Hepatocyte (in vitro differentiated cells): Measurements from ENCODE around the gene ACACA. TPM values are rescaled to one million over a fixed set of nuclear protein-coding genes. Genes with fewer than 3 reads are reported as not detected.

Experiments used
- DNase-seq: peaks from one replicate; pipeline ENCODE4 v3.0.0-alpha.2; 2016; ENCODE audit warnings: low spot score
- H2AFZ ChIP-seq: fragments of 200-600 bp; sonication (generic); 2 replicates; pipeline ENCODE4 v1.6.0; 2016; ENCODE audit warnings: antibody characterized with exemption, mild to moderate bottlenecking
- H3K27ac ChIP-seq: fragments of 200-600 bp; sonication (generic); 2 replicates; pipeline ENCODE4 v1.5.1; 2016; ENCODE audit warnings: mild to moderate bottlenecking
- H3K27me3 ChIP-seq: fragments of 200-600 bp; sonication (generic); 2 replicates; pipeline ENCODE4 v1.6.1; 2016
- H3K36me3 ChIP-seq: fragments of 200-600 bp; sonication (generic); replicated peaks from 2 replicates; pipeline ENCODE4 v1.5.1; 2016; ENCODE audit warnings: low read depth; ENCODE audit not compliant: insufficient read depth
- H3K4me1 ChIP-seq: fragments of 200-600 bp; sonication (generic); 2 replicates; pipeline ENCODE4 v1.5.1; 2016; ENCODE audit warnings: mild to moderate bottlenecking, moderate library complexity; ENCODE audit not compliant: insufficient read depth
- H3K4me2 ChIP-seq: fragments of 200-600 bp; sonication (generic); 2 replicates; pipeline ENCODE4 v1.6.0; 2016
- H3K4me3 ChIP-seq: fragments of 200-600 bp; sonication (generic); 2 replicates; pipeline ENCODE4 v1.5.1; 2016; ENCODE audit warnings: mild to moderate bottlenecking
- H3K79me2 ChIP-seq: fragments of 200-600 bp; sonication (generic); 2 replicates; pipeline ENCODE4 v1.6.0; 2017; ENCODE audit warnings: mild to moderate bottlenecking
- H3K9me2 ChIP-seq: fragments of 200-600 bp; sonication (generic); replicated peaks from 2 replicates; pipeline ENCODE4 v1.6.0; 2017; ENCODE audit warnings: mild to moderate bottlenecking; ENCODE audit not compliant: insufficient read depth
- H3K9me3 ChIP-seq: fragments of 200-600 bp; sonication (generic); 2 replicates; pipeline ENCODE4 v1.5.1; 2016; ENCODE audit warnings: low read depth, mild to moderate bottlenecking
- H4K20me1 ChIP-seq: fragments of 200-600 bp; sonication (generic); 2 replicates; pipeline ENCODE4 v1.6.0; 2016; ENCODE audit warnings: mild to moderate bottlenecking; ENCODE audit not compliant: insufficient read depth, poor library complexity, severe bottlenecking
- CTCF ChIP-seq: fragments of 200-600 bp; sonication (generic); IDR thresholded peaks from 2 replicates; pipeline ENCODE4 v1.5.1; 2016; ENCODE audit warnings: antibody characterized with exemption, mild to moderate bottlenecking; ENCODE audit not compliant: poor library complexity
- EZH2 ChIP-seq: fragments of 200-600 bp; sonication (generic); IDR thresholded peaks from 2 replicates; pipeline ENCODE4 v1.6.1; 2016; ENCODE audit warnings: antibody characterized with exemption, mild to moderate bottlenecking, borderline replicate concordance
- EZH2phosphoT487 ChIP-seq: fragments of 200-600 bp; sonication (generic); IDR thresholded peaks from one replicate; pipeline ENCODE4 v1.6.1; 2018; ENCODE audit warnings: antibody characterized with exemption, mild to moderate bottlenecking, low read depth, moderate library complexity; ENCODE audit not compliant: unreplicated experiment, severe bottlenecking
- WGBS: methylation state at CpG from one replicate; pipeline ENCODE4 v1.1.6; 2016; ENCODE audit warnings: low lambda C conversion rate; ENCODE audit errors: missing lambda C conversion rate; 5-methylcytosine and 5-hydroxymethylcytosine counted together
- polyA plus RNA-seq: library from polyadenylated mRNA; unstranded; fragments of >200 nt; fragmentation: Nextera tagmentation; extraction: Ambion mirVana; gene quantifications from 2 replicates; pipeline ENCODE4 v1.2.1, GENCODE V29; 2016
- total RNA-seq: library from RNA; depleted of rRNA; stranded (reverse); fragments of >200 nt; gene quantifications from 2 replicates; pipeline ENCODE4 v1.2.3, GENCODE V29; 2014

The ACACA gene
- total and polyA plus RNA-seq, 2 experiments from 2014 or later, result 37.4 to 53.8 TPM

- TF ChIP-seq EZH2phosphoT487 (no peak), CTCF (no peak), EZH2 (no peak)
- no peaks in the 10 kb centered on the region for H3K27me3 ChIP-seq
- no peaks in the 10 kb centered on the region for H3K36me3 ChIP-seq
- H3K4me2 ChIP-seq, result no peak overlapping the region
- H3K79me2 ChIP-seq, result no peaks in the 10 kb centered on the region
- peaks cover 12% of the 10 kb centered on the region for H3K4me1 ChIP-seq
- H3K9me2 ChIP-seq, result no peaks in the 10 kb centered on the region
- peak overlapping the region; percentile 41 for H3K27ac ChIP-seq
- H3K4me3 ChIP-seq, result no peak overlapping the region
- no peaks in the 10 kb centered on the region for H4K20me1 ChIP-seq
- no peaks in the 10 kb centered on the region for H3K9me3 ChIP-seq
- H2AFZ ChIP-seq, result no peak overlapping the region
- peak; percentile 17 for DNase-seq
- WGBS, result 50% methylated on average over 3 of the region's 3 CpGs
Observed at GRCh38 chr17:37187262-37187661, 219.4 kb downstream of the ACACA start.

DNA sequence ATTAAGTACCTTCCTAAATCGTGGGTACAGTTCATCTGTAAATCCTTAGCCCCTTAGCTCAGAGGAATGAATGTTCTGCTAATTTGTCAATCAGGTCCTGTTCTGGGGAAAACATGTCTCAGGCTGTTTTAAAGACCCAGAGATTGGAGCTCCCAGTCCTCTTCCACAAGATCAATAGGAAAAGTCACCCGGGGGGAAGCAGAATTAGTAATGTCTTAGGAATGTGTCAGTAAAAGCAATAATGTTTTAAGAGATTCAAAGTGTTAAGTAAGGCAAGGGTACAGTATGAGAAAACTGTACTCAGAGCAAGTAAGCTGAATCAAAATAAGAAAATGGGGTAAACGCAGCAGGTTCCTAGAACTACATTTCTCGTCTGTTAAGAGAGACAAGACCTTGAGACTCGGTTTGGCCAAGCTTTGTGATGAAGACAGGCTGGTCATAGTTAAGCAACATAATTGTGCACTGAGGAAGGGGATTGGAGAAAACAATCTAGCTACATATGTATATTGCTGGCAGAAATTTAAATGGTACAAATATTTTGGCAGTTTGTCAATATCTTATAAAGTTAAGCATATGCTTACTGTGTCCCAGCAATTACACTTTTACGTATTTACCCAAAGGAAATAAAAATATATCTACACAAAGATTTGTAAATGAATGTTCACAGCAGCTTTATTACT, 223.7 kb downstream of the ACACA start:
- Histone ChIP-seq H3K36me3 (no peaks in the 10 kb centered on the region), H3K4me2 (no peak overlapping the region)

GRCh38 chr17:37180376-37180775, 226.3 kb downstream of the ACACA start:
- 75% methylated on average over 1 of the region's 1 CpG for WGBS

More for the DNA sequence above, 223.7 kb downstream of the ACACA start:
- Histone ChIP-seq H3K79me2 (no peaks in the 10 kb centered on the region), H2AFZ (no peak overlapping the region), H3K27me3 (no peaks in the 10 kb centered on the region), H3K9me2 (no peaks in the 10 kb centered on the region), H3K27ac (no peak overlapping the region), H4K20me1 (no peaks in the 10 kb centered on the region), H3K4me3 (no peak overlapping the region), H3K9me3 (no peaks in the 10 kb centered on the region), H3K4me1 (peaks cover 11% of the 10 kb centered on the region)
- DNase-seq, result no peak
- TF ChIP-seq EZH2 (no peak), EZH2phosphoT487 (no peak), CTCF (no peak)
- 66% methylated on average over 6 of the region's 6 CpGs for whole genome bisulfite sequencing

More at GRCh38 chr17:37180376-37180775, 226.3 kb downstream of the ACACA start:
- no peaks in the 10 kb centered on the region for H3K27me3 ChIP-seq
- H4K20me1 ChIP-seq, result no peaks in the 10 kb centered on the region
- H3K4me1 ChIP-seq, result no peaks in the 10 kb centered on the region
- TF ChIP-seq CTCF, result no peak
- TF ChIP-seq EZH2, result no peak
- TF ChIP-seq EZH2phosphoT487, result no peak
- H2AFZ ChIP-seq, result no peak overlapping the region
- H3K27ac ChIP-seq, result no peak overlapping the region
- H3K9me2 ChIP-seq, result no peaks in the 10 kb centered on the region
- no peak for DNase-seq
- H3K79me2 ChIP-seq, result no peaks in the 10 kb centered on the region
- H3K4me2 ChIP-seq, result no peak overlapping the region
- no peak overlapping the region for H3K4me3 ChIP-seq
- H3K36me3 ChIP-seq, result no peaks in the 10 kb centered on the region
- H3K9me3 ChIP-seq, result no peaks in the 10 kb centered on the region
